PC-3 (cell line): ENCODE results near the gene CHTF8.

Experiments
- CTCF ChIP-seq: fragments of 300-600 bp; sonication (generic); conservative IDR thresholded peaks from 2 replicates; pipeline ENCODE4 v1.5.1; 2017; ENCODE audit warnings: antibody characterized with exemption, low read depth, mild to moderate bottlenecking, low read length
- EZH2 ChIP-seq: fragments of 300-600 bp; sonication (generic); IDR thresholded peaks from one replicate; pipeline ENCODE4 v1.6.1; 2017; ENCODE audit warnings: antibody characterized with exemption, mild to moderate bottlenecking, low read length; ENCODE audit not compliant: unreplicated experiment

DNA sequence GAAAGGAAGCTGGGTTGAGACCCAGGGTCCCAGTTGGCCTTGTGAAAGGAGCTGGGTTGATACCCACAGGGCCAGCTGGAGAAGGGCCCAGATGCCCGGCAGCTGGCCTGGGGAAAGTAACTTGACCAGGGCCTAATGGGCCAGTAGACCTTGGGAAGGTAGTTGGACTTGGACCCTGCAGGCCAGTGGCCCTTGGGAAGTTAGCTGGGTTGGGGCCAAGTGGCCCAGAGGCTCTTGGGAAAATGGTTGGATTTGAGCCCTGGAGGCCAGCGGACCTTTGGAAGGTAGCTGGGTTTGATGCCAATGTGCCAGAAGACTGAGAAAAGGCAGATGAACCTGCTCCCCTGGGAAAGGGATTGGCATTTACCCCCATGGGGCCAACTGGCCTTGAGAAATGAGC, 13.4 kb downstream of the CHTF8 start:
- TF ChIP-seq CTCF (no peak), EZH2 (no peak)
